Measurements from ENCODE around the gene IPO9. TPM values are rescaled to one million over a fixed set of nuclear protein-coding genes. Genes with fewer than 3 reads are reported as not detected.

IPO9 gene
- total RNA-seq, 5 donors from 2014 or later (not counting 1 experiment from before 2014, with no cell fraction given), result 28.2 to 39.9 (median 36.9) TPM

GRCh38 chr1:201887116-201887866 is 58.3 kb downstream of the IPO9 start:
- Mint-ChIP-seq H3K27ac (no peak overlapping the region), H3K36me3 (no peaks in the 10 kb centered on the region), H3K27me3 (peaks cover 21 to 47% of the 10 kb centered on the region in 2 donors), H3K4me3 (peak overlapping the region in 2 of 3 donors; percentile 28 to 78), H3K9me3 (no peaks in the 10 kb centered on the region), H3K4me1 (peaks cover 6 to 9% (median 6%) of the 10 kb centered on the region in 3 donors)
- ChIA-PET CTCF (interaction anchor here (0.5 to 1.8 kb wide), 5 partner anchors 8 to 86 kb away, joined by 3 to 6 read pairs (median 4); no protein-coding TSS in a partner anchor), POLR2A (interaction anchor here in 1 of 2 donors (0.6 to 0.7 kb wide), 2 partner anchors 113 to 129 kb away, joined by 3 to 7 read pairs; no protein-coding TSS in a partner anchor)
- 93% methylated on average over 3 of the region's 5 CpGs for WGBS (ENCODE audit: insufficient coverage)
- Histone ChIP-seq H3K36me3 (ENCODE audit: control insufficient read depth in 2 of 2, extremely low read depth in 1 of 2, insufficient read depth in 1 of 2, low read length in 1 of 2) (no peaks in the 10 kb centered on the region), H3K9me3 (no peaks in the 10 kb centered on the region), H3K4me1 (ENCODE audit: control insufficient read depth in 1 of 2, extremely low read depth in 1 of 2, insufficient read depth in 2 of 2, low read length in 2 of 2) (peaks cover 3 to 17% of the 10 kb centered on the region in 2 experiments), H3K27ac (ENCODE audit: low read length) (no peak overlapping the region), H3K4me3 (ENCODE audit: control insufficient read depth in 1 of 2, extremely low read depth in 1 of 2, low read length in 1 of 2) (no peak overlapping the region), H3K27me3 (replicated peaks in 1 of 2; ENCODE audit: control insufficient read depth in 2 of 2, extremely low read depth in 1 of 2, insufficient read depth in 2 of 2, low read length in 1 of 2) (peaks cover 5 to 45% of the 10 kb centered on the region in 2 experiments)
- ATAC-seq (replicated peaks in 1 of 4), result no peak
- DNase-seq, result no peak

DNA sequence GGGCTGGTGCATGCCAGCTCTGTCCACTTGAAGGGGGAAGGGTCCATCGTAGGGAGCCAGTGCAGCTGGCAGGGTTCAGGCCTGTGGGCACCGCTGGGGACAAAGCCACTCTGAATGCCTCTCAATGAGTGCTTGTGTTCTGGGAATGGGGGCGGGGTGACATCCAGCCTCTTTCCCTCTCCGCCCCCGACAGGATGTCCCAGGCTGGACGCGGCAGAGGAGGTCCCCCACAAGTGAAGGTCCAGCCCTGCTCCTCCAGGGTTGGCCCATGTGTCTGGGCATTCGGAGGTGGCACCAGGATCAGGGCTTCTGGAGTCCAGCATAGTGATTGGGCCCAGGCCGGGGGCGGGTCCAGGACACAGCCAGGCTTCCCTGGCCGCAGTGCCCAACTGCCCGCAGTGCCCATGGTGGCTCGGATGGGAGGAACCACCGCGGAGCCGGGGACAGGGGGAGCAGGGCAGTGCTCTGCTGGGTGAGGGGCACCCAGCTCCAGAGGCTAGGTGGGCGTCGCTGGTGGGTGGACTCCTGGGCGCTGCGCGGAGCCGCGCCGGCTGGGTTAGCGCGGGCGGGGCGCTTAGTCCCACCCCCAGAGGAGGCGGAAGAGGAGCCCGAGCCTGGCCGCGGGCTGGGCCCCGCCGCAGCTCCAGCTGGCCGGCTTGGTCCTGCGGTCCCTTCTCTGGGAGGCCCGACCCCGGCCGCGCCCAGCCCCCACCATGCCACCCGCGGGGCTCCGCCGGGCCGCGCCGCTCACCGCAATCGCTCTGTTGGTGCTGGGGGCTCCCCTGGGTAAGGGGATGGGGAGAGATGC is 59.5 kb downstream of the IPO9 start, which contains the start of gene SHISA4:
TSS of gene SHISA4 (plus strand) at position 617 of the 808 bp plus-strand sequence. CDS start at position 714, 97 bp downstream.
- Histone ChIP-seq H3K27me3 (replicated peaks in 1 of 2; ENCODE audit: control insufficient read depth in 2 of 2, extremely low read depth in 1 of 2, insufficient read depth in 2 of 2, low read length in 1 of 2) (peaks cover 5 to 55% of the 10 kb centered on the region in 2 experiments), H3K27ac (ENCODE audit: low read length) (no peak within 1 kb of the TSS), H3K4me1 (ENCODE audit: control insufficient read depth in 1 of 2, extremely low read depth in 1 of 2, insufficient read depth in 2 of 2, low read length in 2 of 2) (peaks cover 3 to 17% of the 10 kb centered on the region in 2 experiments), H3K4me3 (ENCODE audit: control insufficient read depth in 1 of 2, extremely low read depth in 1 of 2, low read length in 1 of 2) (peak within 1 kb of the TSS; percentile 29 to 34), H3K9me3 (no peaks in the 10 kb centered on the region), H3K36me3 (ENCODE audit: control insufficient read depth in 2 of 2, extremely low read depth in 1 of 2, insufficient read depth in 1 of 2, low read length in 1 of 2) (no peaks in the 10 kb centered on the region)
- 9% methylated on average over 49 of the region's 49 CpGs for WGBS (ENCODE audit: insufficient coverage)
- Mint-ChIP-seq H3K27me3 (peaks cover 26 to 55% of the 10 kb centered on the region in 2 donors), H3K4me1 (peaks cover 6 to 9% (median 6%) of the 10 kb centered on the region in 3 donors), H3K4me3 (peak within 1 kb of the TSS; percentile 62 to 78 (median 73)), H3K9me3 (no peaks in the 10 kb centered on the region), H3K36me3 (no peaks in the 10 kb centered on the region), H3K27ac (peak within 1 kb of the TSS in 1 of 2 donors; percentile 71)
- DNase-seq (peak in 6 of 35 experiments; percentile 3 to 25 (median 7)), ATAC-seq (replicated peaks in 1 of 4) (peak; percentile 69 to 78 (median 74))
- ChIA-PET CTCF (no interaction called here), POLR2A (no interaction called here)

DNA sequence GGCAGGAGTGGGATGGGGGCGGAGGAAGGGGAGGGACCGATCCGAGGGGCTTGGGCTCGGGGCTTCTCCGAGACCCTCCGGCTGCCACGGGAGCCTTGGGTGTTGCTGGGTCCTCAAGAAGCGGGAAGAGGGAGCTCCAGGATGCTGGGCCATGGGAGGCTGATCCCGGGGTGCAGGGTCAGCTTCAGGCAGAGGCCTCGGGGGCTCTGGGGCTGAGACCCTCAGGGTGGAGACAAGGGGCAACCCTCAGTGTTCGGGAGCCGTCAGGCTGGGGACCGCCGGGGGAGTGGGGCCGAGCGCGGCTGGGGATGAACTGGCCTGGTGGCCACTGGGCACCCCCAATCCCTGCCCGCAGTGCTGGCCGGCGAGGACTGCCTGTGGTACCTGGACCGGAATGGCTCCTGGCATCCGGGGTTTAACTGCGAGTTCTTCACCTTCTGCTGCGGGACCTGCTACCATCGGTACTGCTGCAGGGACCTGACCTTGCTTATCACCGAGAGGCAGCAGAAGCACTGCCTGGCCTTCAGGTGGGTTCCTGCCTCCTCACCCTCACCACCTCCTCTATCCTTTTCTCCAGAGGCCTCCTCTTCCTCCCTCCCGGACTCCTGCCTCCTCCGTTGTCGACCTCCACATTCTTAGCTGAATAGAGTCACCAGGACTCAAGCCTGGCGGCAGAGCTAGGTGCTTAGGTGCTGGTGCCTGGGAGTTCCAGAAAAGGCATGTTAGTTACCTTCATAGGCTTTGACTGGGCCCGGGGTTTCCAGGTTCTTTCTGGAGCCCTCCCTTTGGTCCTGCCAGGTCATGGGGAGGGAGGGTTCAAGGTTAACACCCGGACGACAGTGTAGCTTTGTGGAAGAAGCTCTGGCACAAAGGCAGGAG is 60.4 kb downstream of the IPO9 start:
- Mint-ChIP-seq H3K27ac (peak overlapping the region in 1 of 2 donors; percentile 71), H3K4me1 (peaks cover 4 to 9% (median 6%) of the 10 kb centered on the region in 3 donors), H3K9me3 (no peaks in the 10 kb centered on the region), H3K4me3 (peak overlapping the region; percentile 62 to 78 (median 73)), H3K36me3 (no peaks in the 10 kb centered on the region), H3K27me3 (peaks cover 33 to 63% of the 10 kb centered on the region in 2 donors)
- ChIA-PET CTCF (no interaction called here), POLR2A (no interaction called here)
- peaks cover 3 to 17% of the 10 kb centered on the region in 2 experiments for H3K4me1 ChIP-seq (ENCODE audit: control insufficient read depth in 1 of 2, extremely low read depth in 1 of 2, insufficient read depth in 2 of 2, low read length in 2 of 2)
- H3K27ac ChIP-seq (ENCODE audit: low read length), result no peak overlapping the region
- peaks cover 5 to 60% of the 10 kb centered on the region in 2 experiments for H3K27me3 ChIP-seq (replicated peaks in 1 of 2; ENCODE audit: control insufficient read depth in 2 of 2, extremely low read depth in 1 of 2, insufficient read depth in 2 of 2, low read length in 1 of 2)
- DNase-seq, result no peak
- 31% methylated on average over 29 of the region's 33 CpGs for WGBS (ENCODE audit: insufficient coverage)
- H3K4me3 ChIP-seq (ENCODE audit: control insufficient read depth in 1 of 2, extremely low read depth in 1 of 2, low read length in 1 of 2), result peak overlapping the region; percentile 29 to 34
- no peaks in the 10 kb centered on the region for H3K9me3 ChIP-seq
- H3K36me3 ChIP-seq (ENCODE audit: control insufficient read depth in 2 of 2, extremely low read depth in 1 of 2, insufficient read depth in 1 of 2, low read length in 1 of 2), result no peaks in the 10 kb centered on the region
- ATAC-seq (replicated peaks in 1 of 4), result peak in 1 of 4 experiments; percentile 12

- Histone ChIP-seq H3K27ac (ENCODE audit: low read length) (no peak overlapping the region), H3K4me1 (ENCODE audit: control insufficient read depth in 1 of 2, extremely low read depth in 1 of 2, insufficient read depth in 2 of 2, low read length in 2 of 2) (peaks cover 3 to 17% of the 10 kb centered on the region in 2 experiments), H3K36me3 (ENCODE audit: control insufficient read depth in 2 of 2, extremely low read depth in 1 of 2, insufficient read depth in 1 of 2, low read length in 1 of 2) (no peaks in the 10 kb centered on the region), H3K4me3 (ENCODE audit: control insufficient read depth in 1 of 2, extremely low read depth in 1 of 2, low read length in 1 of 2) (no peak overlapping the region), H3K9me3 (no peaks in the 10 kb centered on the region), H3K27me3 (replicated peaks in 1 of 2; ENCODE audit: control insufficient read depth in 2 of 2, extremely low read depth in 1 of 2, insufficient read depth in 2 of 2, low read length in 1 of 2) (peaks cover 5 to 68% of the 10 kb centered on the region in 2 experiments)
- POLR2A ChIA-PET, result no interaction called here
- Mint-ChIP-seq H3K4me1 (peaks cover 4 to 9% (median 6%) of the 10 kb centered on the region in 3 donors), H3K36me3 (no peaks in the 10 kb centered on the region), H3K9me3 (no peaks in the 10 kb centered on the region), H3K27ac (no peak overlapping the region), H3K4me3 (peak overlapping the region in 1 of 3 donors; percentile 27), H3K27me3 (peaks cover 33 to 66% of the 10 kb centered on the region in 2 donors)
- DNase-seq, result no peak
- ATAC-seq (replicated peaks in 1 of 4), result no peak
- WGBS (ENCODE audit: insufficient coverage), result 77% methylated on average over 6 of the region's 7 CpGs
- CTCF ChIA-PET, result no interaction called here
Observed at GRCh38 chr1:201890223-201890622, 61.3 kb downstream of the IPO9 start.

DNA sequence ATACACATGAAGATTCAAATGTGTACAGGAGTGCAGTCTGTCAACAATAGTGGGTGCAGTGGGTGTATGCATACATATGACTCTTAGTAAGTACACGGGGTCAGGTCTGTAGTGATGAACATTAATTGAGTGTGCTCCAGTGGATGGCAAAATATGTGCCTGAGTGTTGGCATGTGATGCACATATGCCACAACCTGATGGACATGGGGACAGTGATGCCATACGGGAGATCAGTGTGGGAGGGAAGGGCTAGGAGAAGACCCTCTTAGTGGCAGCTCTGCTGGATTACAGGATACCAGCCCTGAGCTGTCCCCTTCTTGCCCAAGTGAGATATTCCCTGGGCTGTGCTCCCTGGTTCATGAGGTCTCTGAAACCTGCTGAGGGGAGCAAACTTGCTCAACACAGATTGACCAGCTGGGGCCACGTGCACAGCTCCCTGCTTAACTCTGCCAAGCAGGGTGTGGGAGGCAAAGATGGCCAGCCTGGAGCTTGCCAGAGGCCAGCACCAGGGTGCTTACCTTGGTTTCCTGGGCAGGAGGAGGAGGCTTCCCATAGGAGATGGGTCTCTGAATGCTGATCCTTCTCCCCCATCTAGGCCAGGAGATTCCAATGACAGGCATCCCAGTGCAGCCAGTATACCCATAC is 62.0 kb downstream of the IPO9 start:
- Histone ChIP-seq H3K27ac (ENCODE audit: low read length) (no peak overlapping the region), H3K9me3 (no peaks in the 10 kb centered on the region), H3K4me1 (ENCODE audit: control insufficient read depth in 1 of 2, extremely low read depth in 1 of 2, insufficient read depth in 2 of 2, low read length in 2 of 2) (peaks cover 3 to 21% of the 10 kb centered on the region in 2 experiments), H3K27me3 (replicated peaks in 1 of 2; ENCODE audit: control insufficient read depth in 2 of 2, extremely low read depth in 1 of 2, insufficient read depth in 2 of 2, low read length in 1 of 2) (peaks cover 5 to 71% of the 10 kb centered on the region in 2 experiments), H3K4me3 (ENCODE audit: control insufficient read depth in 1 of 2, extremely low read depth in 1 of 2, low read length in 1 of 2) (no peak overlapping the region), H3K36me3 (ENCODE audit: control insufficient read depth in 2 of 2, extremely low read depth in 1 of 2, insufficient read depth in 1 of 2, low read length in 1 of 2) (no peaks in the 10 kb centered on the region)
- DNase-seq (no peak), ATAC-seq (replicated peaks in 1 of 4) (no peak)
- Mint-ChIP-seq H3K4me1 (peaks cover 6 to 11% (median 8%) of the 10 kb centered on the region in 3 donors), H3K27me3 (peaks cover 33 to 66% of the 10 kb centered on the region in 2 donors), H3K4me3 (peak overlapping the region in 1 of 3 donors; percentile 27), H3K9me3 (no peaks in the 10 kb centered on the region), H3K27ac (no peak overlapping the region), H3K36me3 (no peaks in the 10 kb centered on the region)
- CTCF ChIA-PET, result interaction anchor here in 1 of 2 donors (0.9 kb wide), 1 partner anchor 11 kb away, joined by 3 read pairs; no protein-coding TSS in a partner anchor
- POLR2A ChIA-PET, result no interaction called here
- WGBS (ENCODE audit: insufficient coverage), result 63% methylated on average over 3 of the region's 3 CpGs
